GM08714 (cell line): ENCODE data around the gene ADGRG1.

Experiments
- H3K4me3 ChIP-seq: fragments of 200-500 bp; sonication (Bioruptor generic); 2 replicates; pipeline ENCODE4 v1.5.1; 2014; ENCODE audit warnings: mild to moderate bottlenecking, low read length, inconsistent platforms
- ZNF274 ChIP-seq: IDR thresholded peaks from 2 replicates; pipeline ENCODE4 v1.6.1; 2012; ENCODE audit warnings: mild to moderate bottlenecking, low read depth, low read length

The ADGRG1 gene

DNA sequence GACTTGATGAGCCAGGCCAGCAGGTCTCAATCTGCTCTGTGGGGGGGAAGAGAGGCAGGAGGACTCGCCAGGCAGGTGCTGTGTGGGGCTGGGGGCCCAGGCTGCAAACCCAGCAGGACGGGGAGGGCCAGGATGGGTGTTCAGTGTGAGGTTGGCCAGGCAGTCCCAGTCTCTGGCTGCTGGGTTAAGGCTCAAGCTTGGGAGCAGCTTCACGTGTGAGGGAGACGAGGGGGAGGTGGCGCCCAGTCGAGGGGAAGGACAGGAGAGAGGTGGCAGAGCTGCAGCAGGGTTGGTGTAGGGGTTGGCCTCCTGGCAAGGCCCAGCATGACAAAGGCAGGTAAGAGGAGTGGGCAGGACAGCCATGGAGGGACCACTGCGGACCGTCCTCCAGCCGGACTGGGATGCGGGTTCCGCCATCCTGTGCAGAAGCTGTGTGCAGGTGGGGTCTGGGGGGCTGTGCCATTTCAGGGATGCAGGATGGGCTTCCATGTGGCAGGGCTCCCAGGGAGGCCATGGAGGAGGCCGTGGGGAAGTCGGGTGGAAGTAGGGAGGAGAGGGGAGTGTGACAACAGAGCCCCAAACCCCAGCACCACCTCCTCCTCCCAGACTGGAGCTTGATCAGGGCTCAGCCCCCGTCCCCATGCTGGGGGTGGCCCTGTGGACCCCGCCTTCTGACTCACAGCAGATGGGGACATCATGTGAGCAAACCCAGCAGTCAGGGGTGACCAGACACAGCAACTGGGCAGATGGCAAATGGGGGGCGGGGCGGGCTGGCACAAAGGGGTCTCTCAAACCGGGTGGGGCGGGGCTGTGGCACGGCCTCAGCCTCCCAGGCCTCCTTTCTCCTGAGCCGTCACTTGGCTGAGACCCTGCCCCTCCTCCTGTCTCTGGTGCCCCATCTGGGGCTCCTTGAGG is 2.8 kb downstream of the ADGRG1 start:
- no peak overlapping the region for H3K4me3 ChIP-seq
- no peak for TF ChIP-seq ZNF274

DNA sequence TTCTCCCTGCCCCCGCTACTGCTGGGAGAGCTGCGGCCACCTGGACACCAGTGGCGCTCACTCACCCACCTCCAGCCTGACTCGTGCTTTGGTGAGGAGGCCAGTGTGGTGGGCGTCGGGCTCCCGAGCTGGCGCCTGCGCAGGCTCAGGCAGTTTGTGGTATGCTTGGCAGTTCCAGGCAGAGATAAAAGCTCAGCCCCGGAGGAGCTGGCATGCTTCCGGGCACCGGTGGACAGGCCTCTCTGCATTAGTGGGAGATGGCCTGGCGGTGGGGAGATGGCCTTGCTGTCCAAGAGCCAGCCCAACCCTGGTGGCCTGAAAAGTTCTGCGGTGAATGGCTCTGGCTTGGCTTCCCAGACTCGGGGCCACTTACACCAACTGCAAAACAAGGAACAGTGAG is 4.1 kb downstream of the ADGRG1 start:
- TF ChIP-seq ZNF274: no peak
- H3K4me3 ChIP-seq: no peak overlapping the region

DNA sequence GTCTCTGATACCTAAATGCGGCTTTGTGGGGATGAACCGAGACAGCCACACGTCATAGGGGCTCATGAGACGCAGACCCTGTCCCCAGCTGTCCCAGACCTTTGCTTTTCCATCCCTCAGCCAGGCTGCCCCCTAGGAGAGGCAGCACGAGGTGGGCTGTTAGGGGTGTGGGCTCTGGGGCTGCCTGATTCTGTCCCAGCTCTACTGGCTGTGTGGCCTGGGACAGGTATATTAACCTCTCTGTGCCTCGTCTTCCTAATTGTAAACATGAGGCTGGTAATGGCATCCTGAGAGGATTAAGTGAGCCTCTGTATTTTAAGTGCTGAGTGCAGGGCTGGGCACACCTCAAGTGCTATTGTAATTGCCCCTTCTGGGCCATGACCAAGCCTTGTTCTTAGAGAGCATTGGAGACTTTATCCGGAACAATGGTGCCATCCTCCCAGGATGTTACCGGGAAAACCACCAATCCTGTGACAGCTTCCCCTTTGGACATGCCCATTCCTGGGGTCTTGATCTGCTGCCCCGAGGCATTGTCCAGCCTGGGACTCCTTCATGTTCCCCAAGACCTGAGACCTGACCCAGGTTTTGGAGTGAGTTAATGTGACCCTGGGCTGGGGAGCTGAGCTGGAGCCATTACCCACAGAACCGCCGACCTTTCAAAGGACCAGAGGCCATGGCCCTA is 5.1 kb downstream of the ADGRG1 start:
- no peak overlapping the region for H3K4me3 ChIP-seq
- no peak for TF ChIP-seq ZNF274

DNA sequence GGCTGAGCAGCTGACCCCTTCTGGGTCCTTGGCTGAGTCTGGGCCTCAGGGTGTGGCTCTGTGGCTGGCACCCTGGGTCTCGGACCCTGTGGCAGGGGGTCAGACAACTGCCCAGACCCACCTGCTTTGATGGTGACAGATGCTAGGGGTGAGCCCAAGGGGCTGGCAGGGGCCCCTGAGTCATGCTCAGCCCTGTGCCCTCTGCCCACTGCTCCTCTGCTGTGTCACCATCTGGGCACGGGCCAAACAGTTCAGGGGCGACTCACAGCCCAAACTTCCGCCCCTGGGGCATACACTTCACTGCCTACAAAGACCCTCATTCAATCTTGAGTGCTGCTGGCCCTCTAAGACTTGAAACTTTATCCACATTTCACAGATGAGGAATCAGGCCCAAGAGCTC is 5.7 kb downstream of the ADGRG1 start:
- no peak for TF ChIP-seq ZNF274
- H3K4me3 ChIP-seq: no peak overlapping the region

DNA sequence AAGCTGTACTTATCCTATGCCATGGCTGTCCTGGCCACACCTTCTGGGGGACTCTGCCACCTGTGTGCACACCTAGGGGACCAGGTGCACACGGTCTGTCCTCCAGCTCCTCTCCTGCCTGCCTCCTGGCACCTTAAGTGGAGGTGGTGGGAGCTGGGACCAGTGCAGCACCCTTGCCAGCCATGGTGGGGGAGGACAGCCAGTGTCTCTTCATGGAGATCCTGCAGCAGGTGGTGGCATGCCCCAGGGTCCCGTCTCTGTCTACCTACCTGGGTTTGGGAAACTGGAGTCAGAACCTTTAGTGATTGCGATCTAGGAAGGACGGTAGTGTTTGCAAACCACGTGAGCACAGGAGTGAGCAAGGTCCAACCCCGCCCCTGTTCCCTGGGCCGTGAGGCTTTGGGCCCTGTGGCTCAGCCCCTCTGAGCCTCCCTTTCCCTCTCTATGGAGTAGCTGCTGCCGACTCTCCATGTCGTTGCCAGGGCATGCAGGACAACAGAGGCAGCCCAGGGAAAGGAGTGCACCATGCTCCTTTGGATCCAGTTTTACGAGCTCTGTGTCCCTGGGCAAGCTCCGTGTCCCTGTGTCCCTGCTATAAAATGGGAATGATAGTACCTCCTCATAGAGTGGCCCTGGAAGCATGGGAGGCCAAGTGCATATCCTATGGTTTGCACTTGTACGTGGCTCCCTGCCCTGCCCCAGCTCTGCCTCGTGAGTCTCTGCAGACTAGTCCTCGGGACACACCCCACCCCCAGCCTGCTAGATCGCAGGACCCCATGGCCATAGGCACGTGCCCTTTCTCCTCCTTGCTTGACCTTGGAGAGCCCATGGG is 7.1 kb downstream of the ADGRG1 start:
- no peak overlapping the region for H3K4me3 ChIP-seq
- TF ChIP-seq ZNF274: no peak

DNA sequence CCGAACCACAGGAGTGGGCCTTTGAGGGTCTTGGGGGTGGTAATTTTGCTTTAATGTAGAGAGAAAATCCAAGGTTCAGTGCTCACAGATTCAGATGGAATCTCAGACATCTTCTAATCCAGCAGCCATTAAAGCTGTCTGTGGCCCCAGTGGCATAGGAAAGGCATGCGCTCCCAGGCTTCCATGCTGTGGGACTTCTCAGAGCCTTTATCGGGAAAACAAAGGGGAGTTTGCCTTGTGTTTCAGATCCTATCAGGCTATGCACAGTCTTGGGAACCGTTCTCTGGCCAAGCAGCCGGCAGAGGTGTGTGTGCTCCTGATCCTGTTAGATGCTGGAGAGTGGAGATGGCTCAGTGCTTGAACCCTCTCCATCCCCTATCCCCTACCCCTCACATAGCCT is 7.8 kb downstream of the ADGRG1 start:
- H3K4me3 ChIP-seq: no peak overlapping the region
- no peak for TF ChIP-seq ZNF274

DNA sequence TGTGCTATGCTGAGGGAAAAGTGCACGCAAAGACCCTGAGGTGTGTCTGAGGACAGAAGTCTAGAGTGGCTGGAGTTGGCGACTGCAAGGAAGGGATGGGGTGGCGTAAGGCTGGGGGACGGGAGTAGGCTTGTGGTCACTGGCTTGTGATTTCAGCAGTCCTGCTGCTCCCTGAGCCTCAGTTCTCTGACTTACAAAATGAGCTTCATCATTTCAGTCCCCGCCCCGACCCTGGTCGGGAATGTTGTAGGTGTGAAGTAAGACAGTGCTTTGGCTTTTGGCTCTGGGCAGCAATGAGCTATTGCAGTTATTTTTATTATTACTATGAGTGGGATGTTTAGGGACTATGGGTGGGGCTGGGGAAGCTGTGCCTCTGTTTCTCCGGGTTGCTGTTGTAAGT is 8.6 kb downstream of the ADGRG1 start:
- H3K4me3 ChIP-seq: no peak overlapping the region
- no peak for TF ChIP-seq ZNF274

DNA sequence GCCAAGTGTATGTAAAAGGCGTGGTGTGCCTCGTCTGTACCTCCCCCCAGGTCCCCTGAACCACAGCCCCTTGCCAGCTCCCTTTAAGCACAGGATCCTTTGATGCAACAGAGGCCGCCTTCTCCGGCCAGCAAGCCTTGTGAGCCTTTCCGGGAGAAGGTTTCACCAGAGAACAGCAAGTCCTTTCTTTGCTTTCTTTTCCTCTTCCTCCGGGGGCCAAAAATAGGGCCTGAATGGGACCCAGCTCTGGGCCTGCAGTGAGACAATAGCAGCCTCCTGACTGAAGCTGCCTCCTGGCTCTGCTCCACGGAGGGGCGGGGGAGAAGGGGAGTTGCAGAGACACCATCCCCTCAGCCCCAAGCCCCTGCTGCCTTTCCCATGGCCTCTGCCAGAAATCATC is 9.0 kb downstream of the ADGRG1 start:
- TF ChIP-seq ZNF274: no peak
- no peak overlapping the region for H3K4me3 ChIP-seq

DNA sequence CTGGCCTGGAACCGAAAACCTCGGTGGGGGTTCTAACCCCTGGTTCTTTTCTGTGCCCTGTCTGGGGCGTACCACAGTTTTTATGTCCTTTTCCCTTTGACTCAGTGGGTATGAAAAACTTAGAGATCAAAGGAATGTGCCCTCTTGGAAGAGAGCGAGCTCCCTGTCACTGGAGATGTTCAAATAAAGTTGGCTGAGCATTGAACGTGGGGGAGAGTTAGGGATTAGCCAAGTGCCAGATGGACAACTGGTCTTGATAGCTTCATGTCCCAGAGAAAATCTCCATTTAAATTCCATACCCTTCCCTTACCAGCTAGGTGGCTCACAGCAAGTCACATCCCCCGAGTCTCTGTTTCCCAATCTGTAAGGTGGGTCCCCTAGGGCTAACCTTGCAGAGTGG is 9.5 kb downstream of the ADGRG1 start:
- no peak overlapping the region for H3K4me3 ChIP-seq
- TF ChIP-seq ZNF274: no peak

DNA sequence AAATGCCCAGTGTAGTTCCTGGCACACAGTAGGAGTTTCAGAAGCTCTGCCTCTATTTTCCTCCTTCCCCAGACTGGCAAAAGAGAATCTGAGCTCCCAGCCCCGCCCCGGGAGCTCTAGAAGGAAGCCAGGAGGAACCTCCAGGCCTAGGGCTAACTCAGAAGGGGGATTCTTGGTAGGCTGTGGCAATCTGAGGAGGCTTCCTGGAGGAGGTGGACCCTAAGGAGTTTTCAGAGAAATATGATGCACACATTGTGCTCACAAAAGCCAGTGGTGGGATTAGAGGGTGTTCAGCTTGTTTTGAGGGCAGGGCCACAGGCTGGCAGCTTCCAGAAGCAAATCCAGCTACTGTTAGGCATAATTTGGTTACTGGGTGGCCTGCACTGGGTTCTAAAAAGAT is 10.0 kb downstream of the ADGRG1 start:
- no peak overlapping the region for H3K4me3 ChIP-seq
- no peak for TF ChIP-seq ZNF274

DNA sequence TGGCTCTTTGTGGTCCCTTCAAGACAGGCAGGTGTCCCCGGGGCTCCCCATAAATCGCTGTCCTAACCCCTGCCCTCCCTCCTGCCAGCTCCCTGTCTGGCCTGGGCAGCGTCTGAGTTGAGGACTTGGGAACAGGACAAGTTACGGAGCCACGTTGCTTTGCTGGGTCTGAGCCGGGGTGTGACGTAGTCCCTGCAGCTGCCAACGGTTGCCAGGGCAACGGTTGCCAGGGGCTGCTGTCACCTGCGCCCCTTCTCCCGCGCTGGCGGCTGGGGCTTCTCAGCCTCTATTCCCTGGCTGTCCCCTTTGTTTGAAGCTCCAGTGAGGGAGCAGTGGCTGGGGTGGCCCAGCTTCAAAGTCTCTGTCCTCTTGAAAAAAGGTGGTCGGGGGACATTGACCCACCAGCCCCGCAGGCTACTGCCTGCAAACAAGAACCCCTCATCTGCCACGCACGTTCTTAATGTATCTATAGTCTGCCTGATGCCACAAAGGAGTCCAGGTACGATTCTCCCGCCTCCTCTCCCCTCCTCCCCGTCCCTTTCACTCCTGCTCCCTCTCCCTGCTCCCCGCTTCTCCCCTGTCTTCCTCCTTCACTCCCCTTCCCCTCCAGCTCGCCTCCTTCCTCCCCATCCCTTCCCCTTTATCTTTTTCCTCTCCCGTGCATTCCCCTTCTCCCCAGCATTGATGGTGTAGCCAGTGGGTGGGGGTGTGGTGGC is 10.9 kb downstream of the ADGRG1 start:
- TF ChIP-seq ZNF274: no peak

DNA sequence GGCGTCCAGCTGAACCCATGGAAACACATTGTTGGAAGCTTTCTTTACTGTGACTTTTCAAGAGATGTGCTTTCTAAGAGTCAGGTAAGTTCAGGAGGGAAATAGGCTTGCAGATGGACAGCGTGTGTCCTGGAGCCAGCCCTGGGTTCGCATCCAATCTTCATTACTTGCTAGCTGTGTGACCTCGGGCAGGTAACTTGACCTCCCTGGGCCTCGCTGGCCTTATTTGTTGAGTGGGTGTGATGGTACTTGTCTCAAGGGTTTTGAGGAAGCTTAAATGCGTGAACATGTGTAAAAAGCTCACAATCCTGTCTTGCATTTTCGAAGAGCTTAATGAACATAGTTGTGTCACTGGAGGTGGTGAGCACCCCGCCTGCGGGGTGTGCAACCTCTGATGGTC is 11.8 kb downstream of the ADGRG1 start:
- H3K4me3 ChIP-seq: no peak overlapping the region
- TF ChIP-seq ZNF274: no peak

More for the DNA sequence above, 10.9 kb downstream of the ADGRG1 start:
- H3K4me3 ChIP-seq: no peak overlapping the region

DNA sequence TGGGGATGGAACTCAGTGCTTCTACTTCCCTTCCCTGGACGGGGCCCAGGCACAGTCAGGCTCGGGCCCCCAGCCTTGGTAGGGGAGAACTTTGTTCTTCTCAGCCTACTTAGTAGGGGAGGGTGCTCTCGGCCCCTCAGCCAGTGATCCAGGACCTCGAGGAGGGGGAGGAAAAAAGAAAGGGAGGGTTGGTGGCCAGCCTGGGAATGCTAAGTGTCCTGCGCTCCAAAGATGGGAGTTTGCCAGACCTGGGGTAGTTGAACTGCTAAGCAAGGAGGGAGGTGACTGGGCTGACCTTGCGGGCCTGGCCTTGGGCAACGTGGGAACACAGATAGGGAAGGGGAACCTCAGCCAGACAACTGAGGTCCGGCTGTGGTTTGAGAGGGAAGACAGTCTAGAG is 12.2 kb downstream of the ADGRG1 start:
- TF ChIP-seq ZNF274: no peak
- no peak overlapping the region for H3K4me3 ChIP-seq
